OCI-LY7 (cell line): ENCODE measurements around the gene NRROS. TPM values are rescaled to one million over a fixed set of nuclear protein-coding genes. Genes with fewer than 3 reads are reported as not detected.
"Not testable (repeated sequence)": the region's sequence is repeated elsewhere in the genome, so short reads cannot be mapped to it uniquely, and the experiment has no call there.

ENCODE experiments used
- BruUV-seq: library from RNA; stranded (reverse); fragments of 400-500 nt; replicated peaks from 2 replicates; lab custom pipeline; 2021; lab: Mats Ljungman, UMichigan
- CTCF ChIA-PET: fragments of 300-600 bp; sonication (Branson Sonifier 250); formaldehyde crosslinking; loops from one replicate; lab custom pipeline; 2022; ENCODE audit warnings: antibody characterized with exemption; ENCODE audit not compliant: unreplicated experiment; lab: Charles Lee
- POLR2A ChIA-PET: fragments of 300-600 bp; sonication (Branson Sonifier 250); formaldehyde crosslinking; loops from one replicate; lab custom pipeline; 2022; ENCODE audit warnings: antibody characterized with exemption; lab: Charles Lee
- DNase-seq: peaks from one replicate; pipeline ENCODE4 v3.0.0-alpha.2; 2015; ENCODE audit warnings: low spot score
- H2AFZ ChIP-seq: fragments of 200-600 bp; sonication (generic), shearing (Covaris generic); 2 replicates; pipeline ENCODE4 v1.6.1; 2014; ENCODE audit warnings: mild to moderate bottlenecking, antibody characterized with exemption, low read length, moderate library complexity
- H3K27ac ChIP-seq: fragments of 200-600 bp; sonication (generic); 2 replicates; pipeline ENCODE4 v1.5.1; 2014; ENCODE audit warnings: mixed run types, low read depth, mild to moderate bottlenecking, moderate library complexity, low read length, inconsistent platforms; ENCODE audit not compliant: poor library complexity, severe bottlenecking
- H3K36me3 ChIP-seq: fragments of 200-600 bp; sonication (generic); 2 replicates; pipeline ENCODE4 v1.6.1; 2014; ENCODE audit warnings: mild to moderate bottlenecking, antibody characterized with exemption, low read length, moderate library complexity, mixed read lengths; ENCODE audit not compliant: insufficient read depth
- H3K4me1 ChIP-seq: fragments of 200-600 bp; sonication (generic); 2 replicates; pipeline ENCODE4 v1.5.1; 2014; ENCODE audit warnings: mild to moderate bottlenecking, low read length; ENCODE audit not compliant: insufficient read depth, poor library complexity, severe bottlenecking
- H3K4me2 ChIP-seq: fragments of 200-600 bp; sonication (generic); 2 replicates; pipeline ENCODE4 v1.6.1; 2014; ENCODE audit warnings: mild to moderate bottlenecking, low read length
- H3K4me3 ChIP-seq: fragments of 200-600 bp; sonication (generic); 2 replicates; pipeline ENCODE4 v1.5.1; 2014; ENCODE audit warnings: mild to moderate bottlenecking, low read depth, low read length; ENCODE audit not compliant: poor library complexity, severe bottlenecking
- H3K79me2 ChIP-seq: fragments of 200-600 bp; sonication (generic); 2 replicates; pipeline ENCODE4 v1.6.1; 2016; ENCODE audit warnings: low read depth, mild to moderate bottlenecking, low read length, moderate library complexity, mixed read lengths; ENCODE audit not compliant: insufficient read depth
- H3K9me2 ChIP-seq: fragments of 200-600 bp; sonication (generic); 2 replicates; pipeline ENCODE4 v1.6.1; 2016; ENCODE audit warnings: mild to moderate bottlenecking, low read length, mixed read lengths; ENCODE audit not compliant: insufficient read depth
- H3K9me3 ChIP-seq: fragments of 200-600 bp; sonication (generic); 2 replicates; pipeline ENCODE4 v1.6.1; 2014; ENCODE audit warnings: mild to moderate bottlenecking, mixed run types, low read length, mixed read lengths
- H4K20me1 ChIP-seq: fragments of 200-600 bp; sonication (generic); 2 replicates; pipeline ENCODE4 v1.6.1; 2014; ENCODE audit warnings: mild to moderate bottlenecking, antibody characterized with exemption, low read length, moderate library complexity, mixed read lengths; ENCODE audit not compliant: insufficient read depth
- CTCF ChIP-seq: fragments of 200-600 bp; sonication (generic); conservative IDR thresholded peaks from 2 replicates; pipeline ENCODE4 v1.5.1; 2014; ENCODE audit warnings: mild to moderate bottlenecking, antibody characterized with exemption, low read length, moderate library complexity, mixed read lengths
- EZH2phosphoT487 ChIP-seq: fragments of 200-600 bp; sonication (generic); IDR thresholded peaks from 2 replicates; pipeline ENCODE4 v1.6.1; 2018; ENCODE audit warnings: low read depth, borderline replicate concordance, mild to moderate bottlenecking, mixed run types, antibody characterized with exemption, low read length, moderate library complexity, mixed read lengths
- intact Hi-C: fragments of 100-400 bp; cut with micrococcal nuclease; formaldehyde crosslinking; loops from one replicate; pipeline ENCODE4 v1.10.0; 2022; ENCODE audit not compliant: unreplicated experiment
- total RNA-seq, 2 experiments: library from RNA; depleted of rRNA in 1 of 2; stranded (reverse); fragments of >200 nt in 1 of 2; shearing (Covaris generic) in 1 of 2; gene quantifications; 2 replicates each; pipeline ENCODE4 v1.2.3, GENCODE V29; 2014 to 2022

The NRROS gene
- total RNA-seq, 2 experiments from 2014 or later: 1.1 to 3.8 TPM

GRCh38 chr3:196617256-196617655, 22.2 kb upstream of the NRROS start:
- Histone ChIP-seq H3K79me2 (no peaks in the 10 kb centered on the region), H3K4me3 (no peak overlapping the region), H2AFZ (peak overlapping the region; percentile 92), H4K20me1 (no peaks in the 10 kb centered on the region), H3K9me3 (no peaks in the 10 kb centered on the region), H3K4me1 (peaks cover 8% of the 10 kb centered on the region), H3K27ac (no peak overlapping the region), H3K36me3 (no peaks in the 10 kb centered on the region), H3K4me2 (peak overlapping the region; percentile 4; the same call in 1 of the 2 replicates), H3K9me2 (no peaks in the 10 kb centered on the region)
- intact Hi-C loops: no loop called here
- no TSS peak for BruUV-seq
- TF ChIP-seq EZH2phosphoT487 (no peak), CTCF (no peak)
- ChIA-PET POLR2A (interaction anchor here (0.7 to 1.5 kb wide), 2 partner anchors 15 to 1224 kb away, joined by 3 to 4 read pairs; no protein-coding TSS in a partner anchor), CTCF (no interaction called here)
- no peak for DNase-seq

GRCh38 chr3:196619223-196619622, 20.3 kb upstream of the NRROS start:
- Histone ChIP-seq H3K4me3 (no peak overlapping the region), H3K36me3 (no peaks in the 10 kb centered on the region), H3K4me1 (peaks cover 8% of the 10 kb centered on the region), H4K20me1 (no peaks in the 10 kb centered on the region), H3K9me2 (no peaks in the 10 kb centered on the region), H3K9me3 (no peaks in the 10 kb centered on the region), H2AFZ (no peak overlapping the region), H3K79me2 (no peaks in the 10 kb centered on the region), H3K4me2 (no peak overlapping the region), H3K27ac (no peak overlapping the region)
- ChIA-PET POLR2A (no interaction called here), CTCF (no interaction called here)
- intact Hi-C loops: no loop called here
- DNase-seq: no peak
- BruUV-seq: no TSS peak
- no peak for TF ChIP-seq CTCF
- TF ChIP-seq EZH2phosphoT487: no peak

GRCh38 chr3:196619627-196620026, 19.9 kb upstream of the NRROS start:
- not testable (repeated sequence) for H2AFZ ChIP-seq

More at GRCh38 chr3:196619627-196620026, 19.9 kb upstream of the NRROS start:
- H3K4me3 ChIP-seq, H3K9me2 ChIP-seq, H3K4me1 ChIP-seq, H3K79me2 ChIP-seq, BruUV-seq, H3K4me2 ChIP-seq, H3K9me3 ChIP-seq, intact Hi-C loops, H3K27ac ChIP-seq, H4K20me1 ChIP-seq, CTCF ChIA-PET, DNase-seq, POLR2A ChIA-PET, H3K36me3 ChIP-seq: not testable (repeated sequence)
